ENCODE results near the gene ZNF480. TPM values are rescaled to one million over a fixed set of nuclear protein-coding genes. Genes with fewer than 3 reads are reported as not detected.
"Not testable (repeated sequence)": the region's sequence is repeated elsewhere in the genome, so short reads cannot be mapped to it uniquely, and the experiment has no call there.

The ZNF480 gene
- total RNA-seq = 8.8 TPM
- long read RNA-seq = 0 reads

GRCh38 chr19:52296773-52297600 lies at the start of gene ZNF480:
ZNF480 (plus strand) TSS chr19:52297169; CDS start chr19:52300413, 3,244 bp downstream.
- peaks cover 19% of the 10 kb centered on the region for H3K36me3 ChIP-seq
- H3K4me3 ChIP-seq = peak within 1 kb of the TSS; percentile 62
- H3K4me1 ChIP-seq = no peaks in the 10 kb centered on the region
- intact Hi-C loops (cut with DNase I) = no loop called here
- no peaks in the 10 kb centered on the region for H3K27me3 ChIP-seq
- TF ChIP-seq CTCF (IDR thresholded peaks at IDR 0.05) = no peak
- H3K27ac ChIP-seq = peak within 1 kb of the TSS; percentile 93
- ATAC-seq (peak; percentile 90), DNase-seq (peak; percentile 91)
- no peaks in the 10 kb centered on the region for H3K9me3 ChIP-seq

- peak; percentile 55 for TF ChIP-seq CTCF (IDR thresholded peaks at IDR 0.05)
- Histone ChIP-seq H3K36me3 (no peaks in the 10 kb centered on the region), H3K9me3 (no peaks in the 10 kb centered on the region), H3K4me3 (no peak overlapping the region), H3K4me1 (no peaks in the 10 kb centered on the region), H3K27ac (no peak overlapping the region), H3K27me3 (no peaks in the 10 kb centered on the region)
- DNase-seq (no peak), ATAC-seq (peak; percentile 86)
- intact Hi-C loops (cut with DNase I) = no loop called here
Observed at GRCh38 chr19:52248241-52248640, 48.7 kb upstream of the ZNF480 start.

GRCh38 chr19:52258426-52258825 lies 38.5 kb upstream of the ZNF480 start:
- no peaks in the 10 kb centered on the region for H3K36me3 ChIP-seq
- TF ChIP-seq CTCF (IDR thresholded peaks at IDR 0.05) = no peak
- H3K4me3 ChIP-seq = no peak overlapping the region
- H3K9me3 ChIP-seq = no peaks in the 10 kb centered on the region
- no peak for DNase-seq
- no peak for ATAC-seq
- H3K27me3 ChIP-seq = no peaks in the 10 kb centered on the region
- no peak overlapping the region for H3K27ac ChIP-seq
- no peaks in the 10 kb centered on the region for H3K4me1 ChIP-seq
- intact Hi-C loops (cut with DNase I) = no loop called here

- DNase-seq; H3K27me3 ChIP-seq; H3K9me3 ChIP-seq; intact Hi-C loops (cut with DNase I); H3K4me1 ChIP-seq; ATAC-seq; H3K27ac ChIP-seq; H3K36me3 ChIP-seq; H3K4me3 ChIP-seq: not testable (repeated sequence)
Observed at GRCh38 chr19:52265556-52265955, 31.4 kb upstream of the ZNF480 start.

- intact Hi-C loops (cut with DNase I) = no loop called here
- no peaks in the 10 kb centered on the region for H3K27me3 ChIP-seq
Observed at GRCh38 chr19:52269338-52270261, 27.4 kb upstream of the ZNF480 start, which contains the start of gene ZNF766. ZNF766 (plus strand) TSS chr19:52269587; CDS start chr19:52269614, 27 bp downstream.

More at GRCh38 chr19:52269338-52270261, 27.4 kb upstream of the ZNF480 start, which contains the start of gene ZNF766:
- DNase-seq (peak; percentile 99), ATAC-seq (peak; percentile 100)
- Histone ChIP-seq H3K9me3 (no peaks in the 10 kb centered on the region), H3K27ac (peak within 1 kb of the TSS; percentile 99), H3K4me1 (peaks cover 23% of the 10 kb centered on the region), H3K4me3 (peak within 1 kb of the TSS; percentile 100), H3K36me3 (no peaks in the 10 kb centered on the region)
- TF ChIP-seq CTCF (IDR thresholded peaks at IDR 0.05) = no peak
